Tibial nerve (tissue), 4 donors: ENCODE results near the gene EFCAB6.

Experiments used
- EP300 ChIP-seq, 2 donors: sonication (generic); formaldehyde crosslinking; IDR thresholded peaks; one replicate each; pipeline ENCODE4 v1.6.1; 2017; ENCODE audit warnings: antibody characterized with exemption in 2 of 2, mild to moderate bottlenecking in 1 of 2
- POLR2A ChIP-seq, 2 donors: fragments of 450-650 bp; IDR thresholded peaks; one replicate each; pipeline ENCODE4 v1.6.1; 2017; ENCODE audit warnings: antibody characterized with exemption in 2 of 2, mild to moderate bottlenecking in 2 of 2, moderate library complexity in 2 of 2
- TF ChIP-seq, protein P1 (sequence below), 5 experiments: fragments of 200-600 bp in 3 of 5; fragments of 450-650 bp in 2 of 5; sonication (generic) in 3 of 5; IDR thresholded peaks; one replicate each; pipeline ENCODE4 v1.5.1; 2016 to 2019; ENCODE audit warnings: antibody characterized with exemption in 5 of 5, mild to moderate bottlenecking in 3 of 5, moderate library complexity in 2 of 5

GRCh38 chr22:43482318-43482625 lies 329.8 kb downstream of the EFCAB6 start:
- TF ChIP-seq POLR2A (IDR thresholded peaks at IDR 0.05), result no peak
- TF ChIP-seq, protein P1, sequence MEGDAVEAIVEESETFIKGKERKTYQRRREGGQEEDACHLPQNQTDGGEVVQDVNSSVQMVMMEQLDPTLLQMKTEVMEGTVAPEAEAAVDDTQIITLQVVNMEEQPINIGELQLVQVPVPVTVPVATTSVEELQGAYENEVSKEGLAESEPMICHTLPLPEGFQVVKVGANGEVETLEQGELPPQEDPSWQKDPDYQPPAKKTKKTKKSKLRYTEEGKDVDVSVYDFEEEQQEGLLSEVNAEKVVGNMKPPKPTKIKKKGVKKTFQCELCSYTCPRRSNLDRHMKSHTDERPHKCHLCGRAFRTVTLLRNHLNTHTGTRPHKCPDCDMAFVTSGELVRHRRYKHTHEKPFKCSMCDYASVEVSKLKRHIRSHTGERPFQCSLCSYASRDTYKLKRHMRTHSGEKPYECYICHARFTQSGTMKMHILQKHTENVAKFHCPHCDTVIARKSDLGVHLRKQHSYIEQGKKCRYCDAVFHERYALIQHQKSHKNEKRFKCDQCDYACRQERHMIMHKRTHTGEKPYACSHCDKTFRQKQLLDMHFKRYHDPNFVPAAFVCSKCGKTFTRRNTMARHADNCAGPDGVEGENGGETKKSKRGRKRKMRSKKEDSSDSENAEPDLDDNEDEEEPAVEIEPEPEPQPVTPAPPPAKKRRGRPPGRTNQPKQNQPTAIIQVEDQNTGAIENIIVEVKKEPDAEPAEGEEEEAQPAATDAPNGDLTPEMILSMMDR (IDR thresholded peaks at IDR 0.05), result no peak
- no peak for TF ChIP-seq EP300 (IDR thresholded peaks at IDR 0.05)
